PC-9 (cell line): ENCODE measurements around the gene SMG9. TPM values are rescaled to one million over a fixed set of nuclear protein-coding genes. Genes with fewer than 3 reads are reported as not detected.

Experiments used
- BruUV-seq: library from RNA; stranded (reverse); fragments of 400-500 nt; replicated peaks from 2 replicates; lab custom pipeline; 2021; lab: Mats Ljungman, UMichigan
- CTCF ChIA-PET: fragments of 300-600 bp; sonication (Branson Sonifier 250); formaldehyde crosslinking; loops from one replicate; lab custom pipeline; 2022; ENCODE audit warnings: antibody characterized with exemption; lab: Charles Lee
- POLR2A ChIA-PET: fragments of 300-600 bp; sonication (Branson Sonifier 250); formaldehyde crosslinking; loops from one replicate; lab custom pipeline; 2022; ENCODE audit warnings: antibody characterized with exemption; ENCODE audit not compliant: unreplicated experiment; lab: Charles Lee
- DNase-seq, 2 experiments: peaks; one replicate each; pipeline versions ENCODE4 v3.0.0 to v3.0.0-alpha.2; 2015 to 2022; ENCODE audit warnings: mixed read lengths in 1 of 2
- H2AFZ ChIP-seq: fragments of 200-600 bp; sonication (generic); 2 replicates; pipeline ENCODE4 v1.8.1; 2017; ENCODE audit warnings: antibody characterized with exemption
- H3F3A ChIP-seq: fragments of 200-600 bp; sonication (generic); 2 replicates; pipeline ENCODE4 v1.8.1; 2017; ENCODE audit warnings: antibody characterized with exemption, mild to moderate bottlenecking, low read depth; ENCODE audit not compliant: insufficient read depth
- H3K27ac ChIP-seq: fragments of 200-600 bp; sonication (generic); 2 replicates; pipeline ENCODE4 v1.6.1; 2016; ENCODE audit warnings: mixed run types
- H3K27me3 ChIP-seq: fragments of 200-600 bp; sonication (generic); 2 replicates; pipeline ENCODE4 v1.6.1; 2016; ENCODE audit warnings: low read depth, mixed run types; ENCODE audit not compliant: insufficient read depth
- H3K36me3 ChIP-seq: fragments of 200-600 bp; sonication (generic); 2 replicates; pipeline ENCODE4 v1.6.1; 2016; ENCODE audit warnings: low read depth, mixed run types
- H3K4me1 ChIP-seq: fragments of 200-600 bp; sonication (generic); replicated peaks from 2 replicates; pipeline ENCODE4 v1.6.1; 2016; ENCODE audit warnings: mixed run types; ENCODE audit not compliant: insufficient read depth
- H3K4me2 ChIP-seq: fragments of 200-600 bp; sonication (generic); 2 replicates; pipeline ENCODE4 v1.6.1; 2017; ENCODE audit warnings: mixed run types
- H3K4me3 ChIP-seq: fragments of 200-600 bp; sonication (generic); 2 replicates; pipeline ENCODE4 v1.6.1; 2016; ENCODE audit warnings: mixed run types
- H3K79me2 ChIP-seq: fragments of 200-600 bp; sonication (generic); 2 replicates; pipeline ENCODE4 v1.6.1; 2017; ENCODE audit warnings: low read depth, mixed run types
- H3K9me2 ChIP-seq: fragments of 200-600 bp; sonication (generic); 2 replicates; pipeline ENCODE4 v1.8.1; 2017; ENCODE audit warnings: mild to moderate bottlenecking; ENCODE audit not compliant: insufficient read depth
- H3K9me3 ChIP-seq: fragments of 200-600 bp; sonication (generic); 2 replicates; pipeline ENCODE4 v1.8.1; 2016; ENCODE audit warnings: low read depth; ENCODE audit not compliant: insufficient read depth
- H4K20me1 ChIP-seq: fragments of 200-600 bp; sonication (generic); 2 replicates; pipeline ENCODE4 v1.8.1; 2017; ENCODE audit not compliant: insufficient read depth
- CTCF ChIP-seq: fragments of 200-600 bp; sonication (generic); conservative IDR thresholded peaks from 2 replicates; pipeline ENCODE4 v1.6.1; 2017; ENCODE audit warnings: mixed run types, antibody characterized with exemption, mild to moderate bottlenecking, moderate library complexity
- EZH2 ChIP-seq: fragments of 200-600 bp; sonication (generic); IDR thresholded peaks from 2 replicates; pipeline ENCODE4 v1.8.0; 2017; ENCODE audit warnings: antibody characterized with exemption, low read depth
- intact Hi-C: fragments of 100-400 bp; cut with micrococcal nuclease; formaldehyde crosslinking; loops from one replicate; pipeline ENCODE4 v1.10.0; 2022; ENCODE audit not compliant: unreplicated experiment
- total RNA-seq: library from RNA; stranded (reverse); gene quantifications from 2 replicates; pipeline ENCODE4 v1.2.3, GENCODE V29; 2021

SMG9 gene
- total RNA-seq, 1 experiment from 2014 or later, result 76.8 TPM

- H3K4me3 ChIP-seq, result no peak overlapping the region
- peaks cover 12% of the 10 kb centered on the region; the same call in 1 of the 2 replicates for H3F3A ChIP-seq
- H3K27ac ChIP-seq, result no peak overlapping the region
- no peak for TF ChIP-seq CTCF
- no peak for TF ChIP-seq EZH2
- H3K4me1 ChIP-seq, result peaks cover 17% of the 10 kb centered on the region
- peaks cover 6% of the 10 kb centered on the region; the same call in 1 of the 2 replicates for H3K9me3 ChIP-seq
- POLR2A ChIA-PET, result no interaction called here
- BruUV-seq, result no TSS peak
- H3K9me2 ChIP-seq, result no peaks in the 10 kb centered on the region
- CTCF ChIA-PET, result no interaction called here
- no peak overlapping the region for H3K4me2 ChIP-seq
- intact Hi-C loops, result no loop called here
- H3K79me2 ChIP-seq, result no peaks in the 10 kb centered on the region
- H2AFZ ChIP-seq, result no peak overlapping the region
- no peak for DNase-seq
- no peaks in the 10 kb centered on the region for H4K20me1 ChIP-seq
- no peaks in the 10 kb centered on the region for H3K27me3 ChIP-seq
- H3K36me3 ChIP-seq, result no peaks in the 10 kb centered on the region
Observed at GRCh38 chr19:43691755-43692154, 63.0 kb downstream of the SMG9 start.

GRCh38 chr19:43690890-43691289 is 63.9 kb downstream of the SMG9 start:
- H2AFZ ChIP-seq, result no peak overlapping the region
- no peak overlapping the region for H3K4me3 ChIP-seq
- no peak overlapping the region for H3K4me2 ChIP-seq
- H3K79me2 ChIP-seq, result no peaks in the 10 kb centered on the region
- ChIA-PET POLR2A (no interaction called here), CTCF (no interaction called here)
- no peaks in the 10 kb centered on the region for H4K20me1 ChIP-seq
- H3K4me1 ChIP-seq, result peaks cover 23% of the 10 kb centered on the region
- H3F3A ChIP-seq, result peaks cover 18% of the 10 kb centered on the region
- no peak for DNase-seq
- no peak overlapping the region for H3K27ac ChIP-seq
- H3K27me3 ChIP-seq, result no peaks in the 10 kb centered on the region
- no TSS peak for BruUV-seq
- no peak for TF ChIP-seq EZH2
- no peaks in the 10 kb centered on the region for H3K9me2 ChIP-seq
- H3K9me3 ChIP-seq, result peaks cover 6% of the 10 kb centered on the region; the same call in 1 of the 2 replicates
- intact Hi-C loops, result no loop called here
- no peaks in the 10 kb centered on the region for H3K36me3 ChIP-seq

GRCh38 chr19:43690444-43690843 is 64.3 kb downstream of the SMG9 start:
- Histone ChIP-seq H3K79me2 (no peaks in the 10 kb centered on the region), H3K9me3 (peaks cover 6% of the 10 kb centered on the region; the same call in 1 of the 2 replicates), H2AFZ (no peak overlapping the region), H4K20me1 (no peaks in the 10 kb centered on the region), H3K4me1 (peaks cover 23% of the 10 kb centered on the region), H3K4me2 (no peak overlapping the region), H3K27ac (no peak overlapping the region), H3K4me3 (no peak overlapping the region), H3K9me2 (no peaks in the 10 kb centered on the region), H3K36me3 (no peaks in the 10 kb centered on the region), H3F3A (peaks cover 18% of the 10 kb centered on the region), H3K27me3 (no peaks in the 10 kb centered on the region)
- no peak for DNase-seq
- ChIA-PET POLR2A (no interaction called here), CTCF (no interaction called here)
- intact Hi-C loops, result no loop called here
- no TSS peak for BruUV-seq
- TF ChIP-seq EZH2 (no peak), CTCF (no peak)
